ENCODE data around the gene FAM237B. TPM values are rescaled to one million over a fixed set of nuclear protein-coding genes. Genes with fewer than 3 reads are reported as not detected.

The FAM237B gene
- total RNA-seq, 1 experiment from 2014 or later: not detected

DNA sequence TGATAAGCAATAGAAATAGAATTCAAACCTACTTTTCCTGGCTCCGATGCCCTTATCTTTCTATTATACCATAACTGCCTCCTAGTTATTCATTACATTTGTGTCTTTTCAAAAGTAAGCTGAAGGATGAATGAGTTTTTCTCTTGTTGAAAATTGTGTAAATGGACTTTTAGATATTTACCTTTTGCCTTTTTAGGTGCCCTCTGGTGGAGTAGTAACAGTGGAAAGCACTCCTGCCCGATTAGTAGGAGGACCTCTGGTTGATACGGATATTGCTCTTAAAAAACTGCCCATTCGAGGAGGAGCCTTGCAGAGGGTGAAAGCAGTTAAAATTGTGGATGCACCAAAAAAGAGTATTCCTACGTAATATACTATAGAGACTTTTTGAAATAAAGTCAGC, 11.2 kb downstream of the FAM237B start:
- H3K9me3 Mint-ChIP-seq: no peaks in the 10 kb centered on the region
- ChIA-PET CTCF (interaction anchor here (1.6 kb wide), 1 partner anchor 146 kb away, joined by 4 read pairs; no protein-coding TSS in a partner anchor), POLR2A (no interaction called here)
- H3K27ac Mint-ChIP-seq: no peak overlapping the region
- H3K36me3 Mint-ChIP-seq: no peaks in the 10 kb centered on the region
- H3K27me3 Mint-ChIP-seq (ENCODE audit: low read depth): no peaks in the 10 kb centered on the region
- DNase-seq (ENCODE audit: low spot score): no peak
- no peaks in the 10 kb centered on the region for H3K4me1 Mint-ChIP-seq
- H3K4me3 Mint-ChIP-seq: no peak overlapping the region
- TF ChIP-seq, protein P1, sequence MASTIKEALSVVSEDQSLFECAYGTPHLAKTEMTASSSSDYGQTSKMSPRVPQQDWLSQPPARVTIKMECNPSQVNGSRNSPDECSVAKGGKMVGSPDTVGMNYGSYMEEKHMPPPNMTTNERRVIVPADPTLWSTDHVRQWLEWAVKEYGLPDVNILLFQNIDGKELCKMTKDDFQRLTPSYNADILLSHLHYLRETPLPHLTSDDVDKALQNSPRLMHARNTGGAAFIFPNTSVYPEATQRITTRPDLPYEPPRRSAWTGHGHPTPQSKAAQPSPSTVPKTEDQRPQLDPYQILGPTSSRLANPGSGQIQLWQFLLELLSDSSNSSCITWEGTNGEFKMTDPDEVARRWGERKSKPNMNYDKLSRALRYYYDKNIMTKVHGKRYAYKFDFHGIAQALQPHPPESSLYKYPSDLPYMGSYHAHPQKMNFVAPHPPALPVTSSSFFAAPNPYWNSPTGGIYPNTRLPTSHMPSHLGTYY (CRISPR knock-in tag; IDR thresholded peaks at IDR 0.05): no peak
- TF ChIP-seq SMAD4 (CRISPR knock-in tag; IDR thresholded peaks at IDR 0.05) (no peak), ZNF532 (CRISPR knock-in tag; IDR thresholded peaks at IDR 0.05; ENCODE audit: borderline replicate concordance) (no peak), FOXJ3 (CRISPR knock-in tag; IDR thresholded peaks at IDR 0.05; ENCODE audit: borderline replicate concordance) (no peak), ZNF138 (CRISPR knock-in tag; conservative IDR thresholded peaks at IDR 0.05) (no peak)
- TF ChIP-seq, protein P2, sequence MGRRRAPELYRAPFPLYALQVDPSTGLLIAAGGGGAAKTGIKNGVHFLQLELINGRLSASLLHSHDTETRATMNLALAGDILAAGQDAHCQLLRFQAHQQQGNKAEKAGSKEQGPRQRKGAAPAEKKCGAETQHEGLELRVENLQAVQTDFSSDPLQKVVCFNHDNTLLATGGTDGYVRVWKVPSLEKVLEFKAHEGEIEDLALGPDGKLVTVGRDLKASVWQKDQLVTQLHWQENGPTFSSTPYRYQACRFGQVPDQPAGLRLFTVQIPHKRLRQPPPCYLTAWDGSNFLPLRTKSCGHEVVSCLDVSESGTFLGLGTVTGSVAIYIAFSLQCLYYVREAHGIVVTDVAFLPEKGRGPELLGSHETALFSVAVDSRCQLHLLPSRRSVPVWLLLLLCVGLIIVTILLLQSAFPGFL (CRISPR knock-in tag; IDR thresholded peaks at IDR 0.05; ENCODE audit: borderline replicate concordance): no peak
- TF ChIP-seq, protein P3, sequence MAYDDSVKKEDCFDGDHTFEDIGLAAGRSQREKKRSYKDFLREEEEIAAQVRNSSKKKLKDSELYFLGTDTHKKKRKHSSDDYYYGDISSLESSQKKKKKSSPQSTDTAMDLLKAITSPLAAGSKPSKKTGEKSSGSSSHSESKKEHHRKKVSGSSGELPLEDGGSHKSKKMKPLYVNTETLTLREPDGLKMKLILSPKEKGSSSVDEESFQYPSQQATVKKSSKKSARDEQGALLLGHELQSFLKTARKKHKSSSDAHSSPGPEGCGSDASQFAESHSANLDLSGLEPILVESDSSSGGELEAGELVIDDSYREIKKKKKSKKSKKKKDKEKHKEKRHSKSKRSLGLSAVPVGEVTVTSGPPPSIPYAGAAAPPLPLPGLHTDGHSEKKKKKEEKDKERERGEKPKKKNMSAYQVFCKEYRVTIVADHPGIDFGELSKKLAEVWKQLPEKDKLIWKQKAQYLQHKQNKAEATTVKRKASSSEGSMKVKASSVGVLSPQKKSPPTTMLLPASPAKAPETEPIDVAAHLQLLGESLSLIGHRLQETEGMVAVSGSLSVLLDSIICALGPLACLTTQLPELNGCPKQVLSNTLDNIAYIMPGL (CRISPR knock-in tag; IDR thresholded peaks at IDR 0.05): no peak
- no peak for ATAC-seq

- TF ChIP-seq CREB1 (CRISPR knock-in tag; IDR thresholded peaks at IDR 0.05) (no peak), NR1H2 (CRISPR knock-in tag; IDR thresholded peaks at IDR 0.05) (no peak), TP53 (CRISPR knock-in tag; IDR thresholded peaks at IDR 0.05) (no peak), GRHL2 (CRISPR knock-in tag; IDR thresholded peaks at IDR 0.05; ENCODE audit: insufficient replicate concordance, severe bottlenecking) (no peak), FOXP1 (CRISPR knock-in tag; IDR thresholded peaks at IDR 0.05; ENCODE audit: borderline replicate concordance) (no peak)
- TF ChIP-seq, protein P4, sequence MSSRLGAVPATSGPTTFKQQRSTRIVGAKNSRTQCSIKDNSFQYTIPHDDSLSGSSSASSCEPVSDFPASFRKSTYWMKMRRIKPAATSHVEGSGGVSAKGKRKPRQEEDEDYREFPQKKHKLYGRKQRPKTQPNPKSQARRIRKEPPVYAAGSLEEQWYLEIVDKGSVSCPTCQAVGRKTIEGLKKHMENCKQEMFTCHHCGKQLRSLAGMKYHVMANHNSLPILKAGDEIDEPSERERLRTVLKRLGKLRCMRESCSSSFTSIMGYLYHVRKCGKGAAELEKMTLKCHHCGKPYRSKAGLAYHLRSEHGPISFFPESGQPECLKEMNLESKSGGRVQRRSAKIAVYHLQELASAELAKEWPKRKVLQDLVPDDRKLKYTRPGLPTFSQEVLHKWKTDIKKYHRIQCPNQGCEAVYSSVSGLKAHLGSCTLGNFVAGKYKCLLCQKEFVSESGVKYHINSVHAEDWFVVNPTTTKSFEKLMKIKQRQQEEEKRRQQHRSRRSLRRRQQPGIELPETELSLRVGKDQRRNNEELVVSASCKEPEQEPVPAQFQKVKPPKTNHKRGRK (CRISPR knock-in tag; IDR thresholded peaks at IDR 0.05; ENCODE audit: borderline replicate concordance): no peak
- Mint-ChIP-seq H3K27ac (no peak overlapping the region), H3K27me3 (ENCODE audit: low read depth) (no peaks in the 10 kb centered on the region), H3K4me1 (no peaks in the 10 kb centered on the region), H3K4me3 (no peak overlapping the region), H3K36me3 (no peaks in the 10 kb centered on the region), H3K9me3 (no peaks in the 10 kb centered on the region)
- ChIA-PET POLR2A (interaction anchor here (0.7 kb wide), 1 partner anchor 60 kb away, joined by 3 read pairs; no protein-coding TSS in a partner anchor), CTCF (interaction anchor here (1.6 kb wide), 1 partner anchor 9 kb away, joined by 4 read pairs; no protein-coding TSS in a partner anchor)
- ATAC-seq (no peak), DNase-seq (ENCODE audit: low spot score) (no peak)
Measured at GRCh38 chr7:90303241-90303640, 17.9 kb downstream of the FAM237B start.
